CMK (cell line): Measurements from ENCODE around the gene IFI30.
"Not testable (repeated sequence)": the region's sequence is repeated elsewhere in the genome, so short reads cannot be mapped to it uniquely, and the experiment has no call there.

ENCODE experiments used
- DNase-seq: peaks from one replicate; pipeline ENCODE4 v3.0.0-alpha.2; 2010; ENCODE audit warnings: low read depth

Gene IFI30

DNA sequence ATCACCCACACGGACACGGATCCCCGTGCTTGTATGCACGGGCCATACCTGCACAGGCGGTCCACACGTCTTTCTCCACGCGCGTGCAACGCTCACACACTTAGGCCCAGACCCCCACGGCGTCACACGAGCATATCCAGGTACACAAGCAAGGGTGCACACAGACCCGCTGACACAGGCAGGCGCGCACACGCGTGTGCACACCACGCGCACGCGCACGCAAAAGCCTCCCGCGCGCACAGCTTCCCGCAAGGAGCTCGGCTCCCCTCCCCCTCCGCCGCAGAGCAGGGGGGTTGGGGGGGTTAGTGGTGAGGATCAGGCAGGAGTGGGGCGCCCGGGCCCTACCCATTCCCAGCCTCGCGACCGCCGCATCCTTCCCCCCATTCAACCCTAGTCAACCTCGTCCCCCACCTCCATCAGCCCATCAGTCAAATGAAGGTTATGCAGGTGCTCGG is 29.8 kb downstream of the IFI30 start:
- peak; percentile 35 for DNase-seq

GRCh38 chr19:18203863-18204393 is 30.3 kb downstream of the IFI30 start, which contains the start of gene RAB3A:
Gene RAB3A (minus strand): TSS chr19:18204042. CDS start chr19:18202740, 1,302 bp downstream.
- DNase-seq = peak; percentile 99

DNA sequence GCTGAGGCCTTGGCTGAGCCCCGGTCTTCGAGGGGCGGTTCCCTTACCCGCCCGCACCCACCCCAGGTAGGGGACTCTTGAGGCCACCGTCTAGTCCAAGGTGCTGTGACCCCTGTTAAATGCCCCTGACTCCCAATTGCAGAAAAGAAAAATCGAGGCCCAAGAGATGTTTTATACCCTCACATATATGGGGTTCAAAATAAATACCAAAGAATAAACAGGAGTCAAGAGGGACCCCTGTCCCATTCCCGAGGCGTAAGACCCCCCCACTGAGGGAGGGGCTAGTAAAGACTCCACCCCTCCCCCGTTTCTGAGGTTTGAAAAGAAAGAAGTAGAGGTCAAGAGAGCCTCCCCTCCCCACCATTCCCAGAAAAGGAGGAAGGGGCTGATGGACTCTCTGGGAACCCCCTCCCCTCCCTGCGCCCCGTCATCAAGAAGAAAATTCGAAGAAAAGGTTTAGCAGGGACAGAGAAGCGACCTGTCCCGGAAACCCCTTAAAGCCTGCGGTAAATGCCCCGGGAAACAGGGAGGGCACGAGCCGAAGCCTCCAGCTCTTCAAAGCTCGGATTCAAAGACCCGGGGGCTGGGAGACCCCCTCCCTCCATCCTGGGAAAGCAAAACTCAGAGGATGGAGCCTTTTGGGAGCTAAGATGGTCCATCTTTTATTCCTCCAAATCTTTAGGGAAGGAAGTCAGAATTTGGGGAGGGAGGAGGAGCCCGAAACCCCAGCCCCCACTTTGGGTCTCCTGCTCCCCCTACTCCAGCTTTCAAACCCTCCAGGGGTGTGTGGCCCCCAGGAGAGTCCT is 31.0 kb downstream of the IFI30 start:
- peak; percentile 48 for DNase-seq

DNA sequence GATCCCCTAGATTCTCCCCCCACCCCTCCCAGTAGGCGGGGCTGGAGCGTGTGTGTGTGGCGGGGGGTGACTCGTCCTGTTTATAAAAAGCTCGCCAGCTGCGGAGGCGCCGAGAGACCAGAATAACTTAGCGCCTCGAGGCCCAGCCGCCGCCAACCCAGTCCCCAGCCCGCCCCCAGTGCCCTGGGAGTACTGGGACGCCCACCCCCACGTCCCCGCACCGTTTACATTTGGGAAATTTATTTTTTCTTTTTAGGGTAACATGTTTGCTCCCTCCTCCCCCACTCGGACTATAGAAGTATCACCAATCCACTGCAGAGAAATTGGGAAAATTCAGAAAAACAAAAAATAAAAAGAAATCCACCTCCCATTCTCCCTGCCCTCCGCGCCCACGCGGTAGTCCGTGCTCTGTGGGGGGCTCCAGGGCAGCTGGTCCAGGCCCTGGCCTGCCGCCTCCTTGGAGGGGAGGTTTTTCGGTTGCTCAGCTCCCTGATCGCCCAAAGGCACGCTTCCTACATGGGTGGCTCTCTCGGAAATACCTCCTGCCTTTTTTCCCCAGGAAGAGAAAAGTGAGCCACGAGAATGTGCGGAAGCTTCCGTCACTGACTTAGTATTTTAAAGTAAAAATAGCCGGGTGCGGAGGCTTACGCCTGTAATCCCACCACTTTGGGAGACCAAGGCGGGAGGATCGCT is 31.7 kb downstream of the IFI30 start:
- DNase-seq = no peak

DNA sequence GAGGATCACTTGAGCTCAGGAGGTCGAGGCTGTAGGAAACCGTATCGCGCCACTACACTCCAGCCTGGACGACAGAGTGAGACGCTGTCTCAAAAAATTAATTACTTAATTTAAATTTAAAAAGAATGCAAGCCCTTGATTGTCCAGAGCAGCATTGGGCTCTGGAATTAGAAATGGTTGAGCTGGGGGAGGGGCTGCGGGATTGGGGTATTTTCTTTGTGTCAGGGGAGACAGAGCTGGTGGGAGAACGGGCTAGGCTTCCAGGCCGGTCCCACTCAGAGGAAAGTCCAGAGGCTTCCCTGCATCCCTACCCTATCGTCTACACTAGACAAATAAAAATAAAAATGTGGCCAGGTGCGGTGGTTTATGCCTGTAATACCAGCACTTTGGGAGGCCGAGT is 32.4 kb downstream of the IFI30 start:
- DNase-seq = no peak

- no peak for DNase-seq
These were observed 34.7 kb downstream of the IFI30 start for GRCh38 chr19:18208098-18208951.

GRCh38 chr19:18209912-18210311 is 36.3 kb downstream of the IFI30 start:
- DNase-seq = not testable (repeated sequence)

DNA sequence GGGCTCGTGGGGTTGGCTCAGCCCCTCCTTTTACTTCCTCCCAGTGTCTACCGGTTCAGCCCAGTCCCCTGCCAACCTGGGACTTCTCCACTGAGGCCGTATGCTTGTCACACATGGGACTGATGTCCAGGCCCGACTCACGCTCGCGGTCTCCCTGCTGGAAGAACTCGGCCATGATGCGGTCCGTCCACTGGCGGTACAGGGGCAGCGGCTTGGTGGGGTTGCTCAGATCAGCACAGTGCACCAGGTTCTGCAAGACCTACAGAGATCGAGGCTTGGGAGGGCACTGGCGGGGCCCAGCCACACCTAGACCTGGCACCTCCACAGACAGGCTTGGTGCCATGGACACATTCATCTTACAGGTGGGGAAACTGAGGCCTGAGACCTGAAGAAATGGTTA is 38.1 kb downstream of the IFI30 start:
- DNase-seq = no peak

DNA sequence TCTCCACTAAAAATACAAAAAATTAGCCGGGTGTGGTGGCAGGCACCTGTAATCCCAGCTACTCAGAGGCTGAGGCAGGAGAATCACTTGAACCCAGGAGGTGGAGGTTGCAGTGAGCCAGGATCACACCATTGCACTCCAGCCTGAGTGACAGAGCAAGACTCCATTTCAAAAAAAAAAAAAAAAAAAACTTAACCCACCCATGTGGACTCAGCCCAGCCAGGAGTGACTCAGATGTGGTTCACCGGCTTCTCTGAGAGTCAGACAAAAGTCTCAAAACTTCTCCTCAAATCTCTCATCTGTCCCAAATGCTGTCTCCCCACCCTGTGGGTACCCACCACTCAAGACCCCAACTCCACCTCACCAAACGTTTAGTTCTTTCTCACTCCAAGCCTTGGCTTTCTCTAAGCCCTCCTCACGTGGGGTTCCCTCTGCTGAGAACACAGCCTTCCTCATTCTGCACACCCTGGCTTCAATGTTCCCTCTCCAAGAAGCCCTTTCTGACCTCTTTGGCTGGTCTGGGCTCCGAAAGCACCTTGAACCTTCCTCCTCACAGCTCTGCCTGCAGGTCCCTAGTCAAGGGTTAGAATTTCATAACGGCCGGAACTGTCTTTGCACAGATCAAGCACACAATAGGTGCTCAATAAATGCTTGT is 41.3 kb downstream of the IFI30 start:
- DNase-seq = no peak

- DNase-seq = no peak
These were observed 43.2 kb downstream of the IFI30 start for GRCh38 chr19:18216789-18217188.

DNA sequence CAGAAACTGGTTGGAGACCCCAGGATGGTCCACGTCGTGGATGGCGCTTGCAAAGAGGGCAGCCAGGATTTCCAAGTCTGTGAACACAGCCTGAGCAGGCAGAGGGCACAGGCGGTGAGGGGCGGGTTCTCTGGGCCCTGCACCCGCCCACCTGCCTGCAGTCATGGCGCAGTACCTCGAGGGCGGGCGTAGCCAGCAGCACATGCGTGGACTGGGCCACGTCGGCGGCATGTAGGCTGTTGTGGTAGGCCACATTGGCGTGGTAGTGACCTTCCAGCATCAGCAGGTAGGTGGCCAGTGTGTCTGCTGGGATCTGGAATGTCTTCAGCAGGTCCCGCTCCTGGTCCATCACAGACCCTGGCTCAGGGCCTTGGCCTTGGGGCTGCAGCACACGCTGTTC is 44.5 kb downstream of the IFI30 start:
- no peak for DNase-seq

- no peak for DNase-seq
These were observed 45.0 kb downstream of the IFI30 start for GRCh38 chr19:18218600-18218999.

- DNase-seq = no peak
These were observed 46.5 kb downstream of the IFI30 start for GRCh38 chr19:18219911-18220631.

DNA sequence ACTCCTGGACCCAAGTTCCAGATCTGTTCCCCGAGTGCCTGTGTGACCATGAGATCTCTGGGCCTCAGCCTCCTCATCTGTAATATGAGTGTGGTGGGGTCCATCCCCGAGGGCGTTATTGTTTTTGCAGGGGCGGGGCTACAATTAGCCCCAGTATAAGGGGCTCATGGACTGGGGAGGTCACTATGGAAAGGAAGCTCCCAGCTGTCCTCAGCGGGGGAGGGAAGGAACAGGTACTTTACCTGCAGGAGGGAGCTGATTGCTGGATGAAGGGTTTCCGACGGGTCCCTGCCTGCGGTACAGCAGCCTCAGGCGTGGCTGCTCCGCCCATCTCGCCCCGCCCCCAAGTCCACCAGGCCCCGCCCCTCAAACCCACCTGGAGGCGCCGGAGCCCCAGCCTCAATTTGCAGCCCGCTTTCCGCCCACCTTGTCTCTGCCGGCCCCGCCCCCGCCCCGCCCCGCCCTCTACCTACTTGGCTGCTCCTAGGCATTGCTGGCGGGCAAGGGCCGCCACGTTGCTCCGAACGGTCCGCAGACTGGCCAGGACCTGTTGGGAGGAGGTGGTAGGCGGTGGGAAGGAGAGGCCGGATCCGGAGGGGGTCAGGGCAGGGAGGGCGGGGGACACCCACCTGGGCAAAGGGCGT is 47.1 kb downstream of the IFI30 start:
- no peak for DNase-seq

DNA sequence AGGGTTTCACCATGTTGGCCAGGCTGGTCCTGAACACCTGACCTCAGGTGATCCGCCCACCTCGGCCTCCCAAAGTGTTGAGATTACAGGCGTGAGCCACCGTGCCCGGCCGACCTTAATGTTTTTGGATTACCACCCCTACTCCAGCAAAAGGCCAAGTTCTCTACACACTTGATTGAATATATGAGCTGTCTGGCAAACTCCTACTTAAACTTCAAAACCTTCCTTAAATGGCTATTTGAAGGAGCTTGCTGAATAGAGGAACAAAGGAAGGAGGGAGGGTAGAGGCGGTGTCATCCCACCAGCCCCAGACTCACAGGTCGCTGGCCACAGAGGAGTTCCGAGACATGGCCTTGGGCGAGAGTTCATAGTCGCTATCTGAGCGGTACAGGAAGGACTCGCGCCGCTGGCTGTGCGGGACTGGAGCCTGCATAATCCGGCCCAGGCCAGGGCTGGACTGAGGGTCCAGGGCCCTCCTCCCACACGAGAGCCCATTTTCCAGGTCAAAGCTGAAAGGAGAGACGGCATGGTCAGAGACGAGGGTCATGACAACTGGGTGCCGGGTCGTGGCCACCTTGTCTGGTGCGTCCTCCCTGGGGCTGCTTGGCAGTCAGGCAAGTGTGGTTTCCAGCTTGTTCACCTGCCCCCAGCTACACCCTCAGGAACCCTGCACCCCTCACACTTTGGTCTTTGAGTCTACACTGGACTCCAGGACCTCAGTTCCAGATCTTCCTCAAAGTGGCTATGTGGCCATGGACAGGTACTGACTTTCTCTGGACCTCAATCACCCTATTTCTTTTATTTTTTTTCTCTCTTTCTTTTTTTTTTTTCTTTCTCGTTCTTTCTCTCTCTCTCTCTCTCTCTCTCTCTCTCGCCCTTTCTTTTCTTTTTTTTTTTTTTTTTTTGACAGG is 48.5 kb downstream of the IFI30 start:
- no peak for DNase-seq

- DNase-seq = peak; percentile 86
These were observed 50.4 kb downstream of the IFI30 start for GRCh38 chr19:18223860-18224524.

- DNase-seq = peak; percentile 92
These were observed 51.1 kb downstream of the IFI30 start for GRCh38 chr19:18224525-18225354.

DNA sequence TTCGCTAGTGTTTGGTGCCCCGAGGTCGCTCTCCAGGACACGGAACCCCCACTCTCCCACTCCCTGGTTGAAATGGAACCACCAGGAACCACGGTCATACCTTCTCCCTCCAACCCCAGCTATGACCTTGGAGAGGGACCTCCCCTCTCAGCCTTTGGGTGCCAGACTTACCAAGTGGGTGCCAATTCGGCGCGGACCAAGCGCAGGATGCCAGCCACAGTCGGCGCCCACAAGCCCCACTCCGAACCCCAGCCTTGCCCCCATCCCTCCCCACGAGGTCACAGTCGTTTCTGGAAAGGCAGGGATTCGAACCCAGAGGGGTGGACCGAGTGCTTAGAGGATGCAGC is 51.7 kb downstream of the IFI30 start:
- no peak for DNase-seq
